GM12878 (cell line): ENCODE measurements around the gene ULBP3.
"Not testable (repeated sequence)": the region's sequence is repeated elsewhere in the genome, so short reads cannot be mapped to it uniquely, and the experiment has no call there.

ENCODE experiments used
- CBX5 ChIP-seq: sonication (generic); IDR thresholded peaks from 2 replicates; pipeline ENCODE4 v1.6.1; 2016; ENCODE audit warnings: low read depth, moderate library complexity, mild to moderate bottlenecking, inconsistent platforms
- EGR1 ChIP-seq, 2 experiments: IDR thresholded peaks; 1 replicate in 1 of 2; 2 replicates in 1 of 2; pipeline ENCODE4 v1.6.1; 2011 to 2012; ENCODE audit warnings: low read depth in 2 of 2, low read length in 2 of 2, borderline replicate concordance in 1 of 2, mild to moderate bottlenecking in 1 of 2, moderate library complexity in 1 of 2
- ETV6 ChIP-seq, 2 experiments: fragments of 450-650 bp in 1 of 2; IDR thresholded peaks in 1 of 2; conservative IDR thresholded peaks in 1 of 2; 2 replicates each; pipeline ENCODE4 v1.6.1; 2014; ENCODE audit warnings: antibody characterized with exemption in 1 of 2, borderline replicate concordance in 1 of 2, low read depth in 1 of 2, mild to moderate bottlenecking in 1 of 2, moderate library complexity in 1 of 2
- IRF3 ChIP-seq: fragments of 450-650 bp; IDR thresholded peaks from 2 replicates; pipeline ENCODE4 v1.6.1; 2014; ENCODE audit warnings: mild to moderate bottlenecking
- JUND ChIP-seq: IDR thresholded peaks from 2 replicates; pipeline ENCODE4 v1.6.1; 2012; ENCODE audit warnings: low read depth, mild to moderate bottlenecking, low read length, improper control_type of control experiment, moderate library complexity
- NFXL1 ChIP-seq: fragments of 450-650 bp; IDR thresholded peaks from 2 replicates; pipeline ENCODE4 v1.6.1; 2017; ENCODE audit warnings: antibody characterized with exemption, mild to moderate bottlenecking, borderline replicate concordance
- POLR2AphosphoS5 ChIP-seq: IDR thresholded peaks from 2 replicates; pipeline ENCODE4 v1.6.1; 2011; ENCODE audit warnings: mild to moderate bottlenecking, low read length, inconsistent platforms
- SUZ12 ChIP-seq: fragments of 200-600 bp; sonication (generic); IDR thresholded peaks from one replicate; pipeline ENCODE4 v1.6.1; 2018; ENCODE audit warnings: antibody characterized with exemption, mild to moderate bottlenecking; ENCODE audit not compliant: unreplicated experiment
- TARDBP ChIP-seq: IDR thresholded peaks from 2 replicates; pipeline ENCODE4 v1.6.1; 2016; ENCODE audit warnings: borderline replicate concordance
- TCF7 ChIP-seq: IDR thresholded peaks from 2 replicates; pipeline ENCODE4 v1.6.1; 2014; ENCODE audit warnings: antibody characterized with exemption, borderline replicate concordance
- USF2 ChIP-seq: IDR thresholded peaks from 2 replicates; pipeline ENCODE4 v1.6.1; 2011; ENCODE audit warnings: low read depth, low read length, improper control_type of control experiment, borderline replicate concordance
- TF ChIP-seq, protein P1 (sequence below): IDR thresholded peaks from 2 replicates; pipeline ENCODE4 v1.6.1; 2011; ENCODE audit warnings: low read depth, mild to moderate bottlenecking, low read length, moderate library complexity, borderline replicate concordance; ENCODE audit errors: extremely low read depth
- TF ChIP-seq, protein P2 (sequence below), 3 experiments: IDR thresholded peaks in 2 of 3; conservative IDR thresholded peaks in 1 of 3; 2 replicates each; pipeline ENCODE4 v1.5.1; 2011; ENCODE audit warnings: low read depth in 3 of 3, low read length in 3 of 3, mild to moderate bottlenecking in 3 of 3, control low read depth in 2 of 3, moderate library complexity in 2 of 3, inconsistent platforms in 1 of 3, mixed read lengths in 1 of 3; ENCODE audit not compliant: control insufficient read depth in 2 of 3, insufficient read depth in 1 of 3; ENCODE audit errors: extremely low read depth in 1 of 3
- TF ChIP-seq, protein P3 (sequence below): fragments of 450-650 bp; conservative IDR thresholded peaks from 2 replicates; pipeline ENCODE4 v1.6.1; 2017; ENCODE audit warnings: mild to moderate bottlenecking, moderate library complexity

DNA sequence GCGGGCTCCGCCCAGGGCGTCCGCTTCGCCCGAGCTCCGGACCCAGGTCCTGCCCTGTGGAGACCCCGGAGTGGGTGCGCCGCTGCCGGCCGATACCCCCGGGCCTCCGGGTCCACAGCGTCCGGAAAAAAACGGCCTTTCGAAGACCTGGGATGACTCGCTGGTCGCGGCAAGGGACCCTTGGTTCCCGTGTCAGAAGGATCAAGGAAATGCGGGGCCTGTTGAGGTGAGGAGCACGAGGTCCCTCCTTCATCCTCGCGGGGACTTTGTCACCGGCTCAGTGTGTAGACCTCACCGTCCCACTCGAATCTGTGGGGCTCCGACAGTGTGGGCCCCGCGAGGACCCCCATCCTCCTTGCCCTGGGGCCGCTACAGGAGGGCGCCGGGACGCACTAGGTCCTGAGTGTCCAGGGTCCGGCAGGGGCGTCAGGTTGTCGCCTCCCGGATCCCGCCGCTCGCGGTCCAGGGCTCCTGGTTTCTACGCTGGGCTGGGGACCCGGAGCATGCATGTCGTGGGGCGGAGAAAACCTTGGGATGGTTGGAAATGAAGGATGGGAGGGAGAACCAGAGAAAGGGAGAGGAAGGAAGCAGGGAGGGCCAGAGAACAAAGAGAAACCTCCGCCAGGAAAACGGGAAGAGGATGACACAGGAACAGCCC lies 54.2 kb downstream of the ULBP3 start:
- TF ChIP-seq JUND; TARDBP; POLR2AphosphoS5; NFXL1; SUZ12; IRF3; USF2; TCF7; EGR1 (IDR thresholded peaks at IDR 0.05; ENCODE audit: borderline replicate concordance in 1 of 2, low read depth in 2 of 2, low read length in 2 of 2); ETV6 (conservative IDR thresholded peaks at IDR 0.05 in 1 of 2, IDR thresholded peaks at IDR 0.05 in 1 of 2; ENCODE audit: borderline replicate concordance in 1 of 2, low read depth in 1 of 2); CBX5: not testable (repeated sequence)
- TF ChIP-seq, protein P1, sequence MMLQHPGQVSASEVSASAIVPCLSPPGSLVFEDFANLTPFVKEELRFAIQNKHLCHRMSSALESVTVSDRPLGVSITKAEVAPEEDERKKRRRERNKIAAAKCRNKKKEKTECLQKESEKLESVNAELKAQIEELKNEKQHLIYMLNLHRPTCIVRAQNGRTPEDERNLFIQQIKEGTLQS, result not testable (repeated sequence)
- TF ChIP-seq, protein P2, sequence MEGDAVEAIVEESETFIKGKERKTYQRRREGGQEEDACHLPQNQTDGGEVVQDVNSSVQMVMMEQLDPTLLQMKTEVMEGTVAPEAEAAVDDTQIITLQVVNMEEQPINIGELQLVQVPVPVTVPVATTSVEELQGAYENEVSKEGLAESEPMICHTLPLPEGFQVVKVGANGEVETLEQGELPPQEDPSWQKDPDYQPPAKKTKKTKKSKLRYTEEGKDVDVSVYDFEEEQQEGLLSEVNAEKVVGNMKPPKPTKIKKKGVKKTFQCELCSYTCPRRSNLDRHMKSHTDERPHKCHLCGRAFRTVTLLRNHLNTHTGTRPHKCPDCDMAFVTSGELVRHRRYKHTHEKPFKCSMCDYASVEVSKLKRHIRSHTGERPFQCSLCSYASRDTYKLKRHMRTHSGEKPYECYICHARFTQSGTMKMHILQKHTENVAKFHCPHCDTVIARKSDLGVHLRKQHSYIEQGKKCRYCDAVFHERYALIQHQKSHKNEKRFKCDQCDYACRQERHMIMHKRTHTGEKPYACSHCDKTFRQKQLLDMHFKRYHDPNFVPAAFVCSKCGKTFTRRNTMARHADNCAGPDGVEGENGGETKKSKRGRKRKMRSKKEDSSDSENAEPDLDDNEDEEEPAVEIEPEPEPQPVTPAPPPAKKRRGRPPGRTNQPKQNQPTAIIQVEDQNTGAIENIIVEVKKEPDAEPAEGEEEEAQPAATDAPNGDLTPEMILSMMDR (IDR thresholded peaks at IDR 0.05 in 2 of 3, conservative IDR thresholded peaks at IDR 0.05 in 1 of 3; ENCODE audit: control insufficient read depth in 2 of 3, extremely low read depth in 1 of 3, insufficient read depth in 1 of 3, low read depth in 3 of 3, low read length in 3 of 3), result not testable (repeated sequence)
- TF ChIP-seq, protein P3, sequence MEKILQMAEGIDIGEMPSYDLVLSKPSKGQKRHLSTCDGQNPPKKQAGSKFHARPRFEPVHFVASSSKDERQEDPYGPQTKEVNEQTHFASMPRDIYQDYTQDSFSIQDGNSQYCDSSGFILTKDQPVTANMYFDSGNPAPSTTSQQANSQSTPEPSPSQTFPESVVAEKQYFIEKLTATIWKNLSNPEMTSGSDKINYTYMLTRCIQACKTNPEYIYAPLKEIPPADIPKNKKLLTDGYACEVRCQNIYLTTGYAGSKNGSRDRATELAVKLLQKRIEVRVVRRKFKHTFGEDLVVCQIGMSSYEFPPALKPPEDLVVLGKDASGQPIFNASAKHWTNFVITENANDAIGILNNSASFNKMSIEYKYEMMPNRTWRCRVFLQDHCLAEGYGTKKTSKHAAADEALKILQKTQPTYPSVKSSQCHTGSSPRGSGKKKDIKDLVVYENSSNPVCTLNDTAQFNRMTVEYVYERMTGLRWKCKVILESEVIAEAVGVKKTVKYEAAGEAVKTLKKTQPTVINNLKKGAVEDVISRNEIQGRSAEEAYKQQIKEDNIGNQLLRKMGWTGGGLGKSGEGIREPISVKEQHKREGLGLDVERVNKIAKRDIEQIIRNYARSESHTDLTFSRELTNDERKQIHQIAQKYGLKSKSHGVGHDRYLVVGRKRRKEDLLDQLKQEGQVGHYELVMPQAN, result not testable (repeated sequence)
